Midbrain (tissue), 1 donor: Measurements from ENCODE around the gene DUSP22.

ENCODE experiments used
- DNase-seq: peaks from one replicate; lab custom pipeline; 2025; lab: John Stamatoyannopoulos, UW

Gene DUSP22

GRCh38 chr6:380234-381218 lies 88.2 kb downstream of the DUSP22 start:
- DNase-seq = no peak

GRCh38 chr6:381742-382461 lies 89.6 kb downstream of the DUSP22 start:
- DNase-seq = no peak

DNA sequence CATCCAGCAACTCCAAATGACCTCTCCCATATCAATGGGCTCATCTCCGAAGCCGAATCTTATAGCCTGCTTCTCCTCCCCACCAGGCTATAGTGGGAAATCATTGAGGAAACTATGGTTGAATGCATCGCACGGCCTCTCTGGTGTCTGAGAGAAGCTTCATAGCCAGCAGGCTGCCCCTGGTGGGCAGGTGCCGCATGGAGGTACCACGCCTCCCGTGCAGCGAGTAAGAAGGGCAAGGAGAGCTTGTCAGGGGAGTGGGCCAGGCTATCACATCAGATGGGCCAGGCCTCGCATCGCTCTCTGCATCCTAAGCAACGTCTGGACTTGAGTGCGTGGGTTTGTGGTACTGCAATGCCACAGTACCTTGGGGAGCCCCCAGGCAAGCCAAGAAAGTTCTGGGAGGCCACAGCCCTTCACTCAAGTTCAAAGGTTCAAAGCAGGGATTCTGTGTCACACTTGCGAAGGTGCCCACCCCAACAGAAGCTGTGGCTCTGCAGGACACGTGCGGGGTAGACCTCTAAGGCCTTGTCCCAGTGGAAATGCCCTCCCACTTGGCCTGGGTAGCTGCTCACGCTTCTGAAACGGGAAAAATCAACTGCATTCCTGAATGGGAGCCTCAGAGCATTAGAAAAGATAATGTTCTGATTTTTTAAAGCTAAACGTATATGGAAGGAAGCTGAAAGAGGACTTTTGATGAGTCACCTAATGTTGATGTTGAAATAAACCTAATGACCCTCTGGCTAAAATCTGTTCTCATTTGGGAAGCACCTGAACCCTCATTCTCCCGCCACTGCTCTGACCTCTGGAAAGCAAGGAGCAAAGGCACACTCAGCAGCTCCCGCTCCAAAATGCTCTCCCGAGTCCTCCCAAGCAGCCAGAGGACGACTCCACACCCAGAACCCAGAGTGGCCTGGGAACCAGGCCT lies 90.9 kb downstream of the DUSP22 start:
- no peak for DNase-seq

- no peak for DNase-seq
Measured at GRCh38 chr6:383856-384255, 91.6 kb downstream of the DUSP22 start.

GRCh38 chr6:384898-385297 lies 92.6 kb downstream of the DUSP22 start:
- no peak for DNase-seq

DNA sequence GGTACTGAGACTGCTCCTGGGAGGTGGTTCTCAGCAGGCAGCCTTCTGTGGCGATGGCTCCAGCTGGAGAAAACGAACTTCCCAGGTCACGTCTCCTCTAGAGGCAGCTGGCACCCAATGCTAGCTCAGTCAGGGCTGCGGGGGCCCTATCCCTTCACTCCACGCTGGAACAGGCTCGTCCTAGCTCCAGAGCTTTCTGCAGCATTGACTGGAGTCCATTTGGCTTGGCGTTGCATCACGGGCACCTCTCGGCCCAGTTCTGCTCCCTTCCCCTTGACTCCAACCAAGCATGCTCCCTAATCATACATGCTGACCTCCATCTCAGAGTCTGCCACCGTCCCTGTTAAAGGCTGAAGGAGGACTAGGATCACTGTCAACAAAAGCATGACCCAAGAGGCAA lies 93.3 kb downstream of the DUSP22 start:
- no peak for DNase-seq

- DNase-seq = no peak
Measured at GRCh38 chr6:386688-387266, 94.5 kb downstream of the DUSP22 start.

DNA sequence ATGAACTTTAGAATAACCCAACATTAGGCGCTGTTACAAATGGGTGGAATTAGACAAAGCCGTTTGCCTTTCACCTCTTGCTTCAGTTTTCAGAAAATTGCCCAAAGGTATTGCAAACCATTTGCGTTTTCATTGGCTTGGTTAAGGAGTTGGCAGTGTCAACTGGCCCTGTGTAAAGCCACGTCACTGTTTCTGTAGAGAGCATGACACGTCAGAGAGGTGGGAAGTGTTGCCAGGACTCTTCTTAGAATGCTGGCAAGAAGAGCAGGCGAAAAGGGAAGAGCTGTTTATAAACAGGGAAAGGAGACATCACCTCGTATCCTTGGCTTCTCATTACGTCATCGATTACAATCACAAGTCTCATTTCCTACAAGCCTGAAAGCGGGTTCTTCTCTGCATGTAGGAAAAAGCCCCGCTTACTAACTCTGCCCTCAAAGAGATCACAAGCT lies 95.0 kb downstream of the DUSP22 start:
- no peak for DNase-seq

DNA sequence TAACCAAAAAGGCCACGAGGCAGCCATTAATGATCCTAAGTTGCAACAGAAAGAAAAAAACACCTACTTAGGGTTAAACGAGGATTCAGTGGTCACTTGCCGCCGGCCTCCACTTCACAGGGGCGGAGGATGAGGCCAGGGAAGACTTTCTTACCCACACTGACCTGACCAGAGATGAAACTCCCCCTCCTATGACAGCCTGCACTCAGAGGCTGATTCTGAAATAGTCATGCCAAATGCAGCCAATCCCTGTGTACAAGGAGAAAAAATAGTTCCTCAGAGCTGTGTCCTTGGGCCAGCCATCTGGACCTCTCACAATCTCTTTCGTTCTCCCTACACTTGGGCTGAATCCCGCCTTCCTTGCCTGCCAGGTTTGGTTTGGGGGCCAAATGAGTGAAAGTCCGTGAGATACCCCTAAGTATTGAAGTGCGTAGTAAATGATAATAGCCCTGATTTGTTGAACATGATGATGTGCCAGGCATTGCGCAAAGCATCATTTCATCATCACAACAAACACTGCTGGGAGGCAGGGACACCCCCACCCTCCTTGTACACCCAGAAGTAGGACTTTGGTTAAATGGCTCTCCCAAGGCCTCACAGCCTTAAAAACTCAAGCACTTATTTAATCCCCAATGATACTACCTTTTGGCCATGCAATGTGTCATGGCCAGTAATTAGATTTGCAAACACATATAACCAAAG lies 96.1 kb downstream of the DUSP22 start:
- DNase-seq = no peak

DNA sequence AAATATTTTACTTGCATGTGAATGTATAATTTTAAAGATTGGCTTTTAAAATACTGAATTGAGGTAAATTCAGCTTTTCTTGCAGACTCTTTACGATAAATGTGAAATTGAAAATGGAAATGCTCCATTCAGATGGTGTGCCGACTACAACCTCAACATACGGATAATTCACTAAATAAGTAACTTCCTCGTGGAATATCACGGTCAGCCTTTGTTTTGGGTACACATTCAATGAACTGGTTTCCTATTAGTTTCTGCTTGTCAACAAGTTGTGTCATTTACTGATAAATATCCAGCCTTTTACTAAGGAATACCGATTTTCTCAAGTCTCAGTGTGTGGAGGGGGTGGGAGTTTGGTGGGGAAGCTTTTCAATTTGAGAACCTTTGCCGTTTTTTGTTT lies 96.9 kb downstream of the DUSP22 start:
- no peak for DNase-seq

- DNase-seq = no peak
Measured at GRCh38 chr6:389622-390021, 97.3 kb downstream of the DUSP22 start.

- no peak for DNase-seq
Measured at GRCh38 chr6:390914-391558, 98.7 kb downstream of the DUSP22 start.

DNA sequence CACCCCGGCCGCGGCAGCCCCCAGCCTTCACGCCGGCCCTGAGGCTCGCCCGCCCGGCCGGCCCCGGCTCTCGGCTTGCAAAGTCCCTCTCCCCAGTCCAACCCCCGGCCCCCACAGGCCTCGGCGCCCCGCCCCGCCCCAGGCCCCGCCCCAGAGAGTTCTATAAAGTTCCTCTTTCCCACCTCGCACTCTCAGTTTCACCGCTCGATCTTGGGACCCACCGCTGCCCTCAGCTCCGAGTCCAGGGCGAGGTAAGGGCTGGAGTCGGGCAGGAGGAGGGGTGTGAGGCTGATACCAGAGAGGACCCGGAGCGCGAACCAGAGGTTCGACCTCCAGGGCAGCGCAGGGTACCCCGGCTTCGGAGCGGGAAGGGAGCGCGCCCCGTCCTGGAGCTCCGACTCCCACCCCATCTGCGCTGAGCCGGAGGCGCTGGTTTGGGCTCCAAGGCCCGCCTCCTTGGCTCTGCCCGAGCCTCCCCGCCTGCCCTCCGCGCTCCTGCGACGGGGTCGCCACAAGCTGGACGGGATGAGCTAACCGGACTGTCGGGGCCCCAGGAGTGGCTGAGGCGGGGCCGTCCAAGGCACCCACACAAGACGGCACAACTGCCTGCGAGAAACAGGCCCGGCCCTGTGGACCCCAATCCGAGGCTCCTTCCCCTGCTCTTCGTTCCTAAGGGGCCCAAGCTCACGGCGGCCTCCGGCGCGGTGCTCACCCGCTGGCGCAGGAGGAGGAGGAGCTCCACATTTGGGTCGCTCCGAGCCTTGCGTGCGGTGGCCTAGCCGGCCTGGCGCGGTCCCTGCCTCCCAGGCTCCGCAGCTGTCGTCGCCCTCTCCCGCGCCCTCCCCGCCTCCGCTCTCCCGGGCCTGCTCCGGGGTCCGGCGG lies 99.5 kb downstream of the DUSP22 start, which contains the start of gene IRF4:
IRF4 (plus strand) TSS at position 194 of the 882 bp plus-strand sequence. CDS start 1,401 bp downstream, outside the sequence.
- no peak for DNase-seq

- DNase-seq = no peak
Measured at GRCh38 chr6:392441-393390, 100.4 kb downstream of the DUSP22 start.

- DNase-seq = no peak
Measured at GRCh38 chr6:393391-394221, 101.3 kb downstream of the DUSP22 start.

GRCh38 chr6:394641-395289 lies 102.5 kb downstream of the DUSP22 start:
- DNase-seq = no peak
